DMS153 treated with DMSO at 0.1 percent for 48 hours (cell line): ENCODE measurements around the gene ZSCAN26.
A peak's percentile ranks its signal among the peaks of the same experiment; 100 is the strongest.

Experiments
- DNase-seq: peaks from one replicate; lab custom pipeline; 2025; ENCODE audit not compliant: unreplicated experiment; lab: John Stamatoyannopoulos, UW

ZSCAN26 gene

GRCh38 chr6:28266962-28267694, at the start of gene ZSCAN26:
ZSCAN26 (plus strand) TSS chr6:28267143; CDS start chr6:28271920, 4,777 bp downstream.
- DNase-seq: peak; percentile 88

GRCh38 chr6:28217890-28218289, 49.1 kb upstream of the ZSCAN26 start:
- DNase-seq: no peak

- peak; percentile 53 for DNase-seq
Measured at GRCh38 chr6:28218312-28219248, 48.4 kb upstream of the ZSCAN26 start.

GRCh38 chr6:28220257-28221133, 46.4 kb upstream of the ZSCAN26 start:
- DNase-seq: no peak

- no peak for DNase-seq
Measured at GRCh38 chr6:28224131-28225055, 42.5 kb upstream of the ZSCAN26 start.

GRCh38 chr6:28225056-28225834, 41.7 kb upstream of the ZSCAN26 start, which contains the start of gene ZSCAN9:
ZSCAN9 (plus strand) TSS chr6:28225275; CDS start chr6:28227085, 1,810 bp downstream.
- DNase-seq: peak; percentile 64

- DNase-seq: no peak
Measured at GRCh38 chr6:28226460-28226859, 40.5 kb upstream of the ZSCAN26 start.

- no peak for DNase-seq
Measured at GRCh38 chr6:28232785-28233184, 34.2 kb upstream of the ZSCAN26 start.

GRCh38 chr6:28235912-28236452, 31.0 kb upstream of the ZSCAN26 start:
- DNase-seq: no peak

- DNase-seq: no peak
Measured at GRCh38 chr6:28239636-28240035, 27.3 kb upstream of the ZSCAN26 start.

GRCh38 chr6:28240471-28240870, 26.5 kb upstream of the ZSCAN26 start:
- no peak for DNase-seq

GRCh38 chr6:28243946-28244345, 23.0 kb upstream of the ZSCAN26 start:
- no peak for DNase-seq

GRCh38 chr6:28245206-28245941, 21.6 kb upstream of the ZSCAN26 start:
- no peak for DNase-seq

GRCh38 chr6:28248916-28249315, 18.0 kb upstream of the ZSCAN26 start:
- DNase-seq: no peak

GRCh38 chr6:28250747-28251146, 16.2 kb upstream of the ZSCAN26 start:
- no peak for DNase-seq

- no peak for DNase-seq
Measured at GRCh38 chr6:28251661-28252008, 15.3 kb upstream of the ZSCAN26 start.

GRCh38 chr6:28252009-28252975, 14.7 kb upstream of the ZSCAN26 start, which contains the start of gene ZKSCAN4:
ZKSCAN4 (minus strand) TSS chr6:28252269; CDS start chr6:28251980, 289 bp downstream.
- peak; percentile 75 for DNase-seq
